Stimulated activated CD4-positive, alpha-beta T cell treated with anti-CD3 and anti-CD28 coated beads, Interleukin-4, amount 100 ng/mL, for 4 hours (primary cell): Measurements from ENCODE around the gene OSBPL3.

ENCODE experiments used
- DNase-seq, 2 experiments: peaks; one replicate each; pipeline ENCODE4 v3.0.0-alpha.2; 2020

OSBPL3 gene

GRCh38 chr7:24980534-24981170 is 674 bp upstream of the OSBPL3 start:
- peak; percentile 19 to 24 for DNase-seq

GRCh38 chr7:24979470-24979862 is 512 bp downstream of the OSBPL3 start:
- peak; percentile 66 to 74 for DNase-seq

- DNase-seq: peak in 1 of 2 experiments; percentile 3
Observed at GRCh38 chr7:24978843-24979469, 1.0 kb downstream of the OSBPL3 start.

DNA sequence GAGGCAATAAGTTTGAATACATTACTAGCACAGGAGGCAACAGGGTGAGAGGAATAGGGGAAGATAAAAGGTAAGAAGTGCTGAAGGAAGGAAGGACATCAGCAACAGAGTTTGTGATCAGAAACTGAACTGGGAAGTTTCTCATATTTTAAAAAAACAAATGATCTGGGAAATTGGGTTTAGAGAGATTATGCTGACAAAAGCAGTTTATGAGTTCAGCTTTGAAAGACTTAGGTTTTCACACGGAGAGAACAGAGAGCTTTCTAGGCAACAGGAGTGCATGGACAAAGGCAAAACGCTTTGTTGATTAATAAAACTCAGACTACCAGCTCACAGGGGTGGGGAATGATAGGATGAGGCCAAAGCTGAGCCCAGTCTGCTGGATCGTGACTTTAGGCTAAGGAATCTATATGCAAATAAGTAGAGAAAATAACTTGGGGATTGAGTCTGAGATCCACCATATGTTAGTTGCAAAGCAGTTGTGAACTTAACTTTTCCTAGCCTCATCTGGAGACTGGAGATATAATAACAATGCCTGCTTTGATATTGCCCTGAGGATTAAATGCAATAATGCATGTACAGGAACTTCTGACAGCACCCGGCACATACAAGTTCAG is 4.2 kb downstream of the OSBPL3 start:
- DNase-seq: no peak

DNA sequence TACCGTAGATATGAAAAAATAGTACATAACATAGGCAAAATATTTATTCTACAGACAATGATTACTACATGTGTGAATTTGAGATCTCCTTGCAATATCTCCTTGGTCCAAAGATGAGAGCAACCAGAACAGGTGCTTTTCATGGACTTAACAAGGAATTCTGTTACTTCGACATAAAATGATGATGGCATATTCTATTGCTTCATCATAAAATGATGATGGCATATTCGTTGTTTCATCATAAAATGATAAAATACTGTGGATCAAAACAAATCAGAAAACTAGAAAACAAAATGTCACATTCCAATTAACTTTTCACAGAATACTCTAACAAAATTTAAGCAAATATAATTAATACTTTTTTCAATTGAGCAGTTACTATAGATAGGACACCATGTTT is 4.8 kb downstream of the OSBPL3 start:
- no peak for DNase-seq

- DNase-seq: no peak
Observed at GRCh38 chr7:24974026-24974832, 5.7 kb downstream of the OSBPL3 start.

GRCh38 chr7:24972991-24973390 is 7.0 kb downstream of the OSBPL3 start:
- no peak for DNase-seq

DNA sequence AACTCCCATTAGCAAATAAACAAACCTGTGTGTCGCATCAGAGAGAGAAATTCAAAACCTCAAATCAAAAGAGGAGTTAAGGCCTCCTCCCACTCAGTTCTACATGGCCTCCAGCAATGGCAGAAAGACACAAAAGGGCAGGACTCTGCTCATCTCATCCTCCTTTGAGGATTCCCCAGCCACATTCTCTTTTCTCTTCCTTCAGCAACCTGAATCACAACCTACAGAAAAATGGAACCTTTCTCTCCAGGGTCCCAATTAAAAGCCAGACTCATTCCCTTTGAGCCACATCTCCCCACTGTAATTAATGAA is 7.9 kb downstream of the OSBPL3 start:
- no peak for DNase-seq

DNA sequence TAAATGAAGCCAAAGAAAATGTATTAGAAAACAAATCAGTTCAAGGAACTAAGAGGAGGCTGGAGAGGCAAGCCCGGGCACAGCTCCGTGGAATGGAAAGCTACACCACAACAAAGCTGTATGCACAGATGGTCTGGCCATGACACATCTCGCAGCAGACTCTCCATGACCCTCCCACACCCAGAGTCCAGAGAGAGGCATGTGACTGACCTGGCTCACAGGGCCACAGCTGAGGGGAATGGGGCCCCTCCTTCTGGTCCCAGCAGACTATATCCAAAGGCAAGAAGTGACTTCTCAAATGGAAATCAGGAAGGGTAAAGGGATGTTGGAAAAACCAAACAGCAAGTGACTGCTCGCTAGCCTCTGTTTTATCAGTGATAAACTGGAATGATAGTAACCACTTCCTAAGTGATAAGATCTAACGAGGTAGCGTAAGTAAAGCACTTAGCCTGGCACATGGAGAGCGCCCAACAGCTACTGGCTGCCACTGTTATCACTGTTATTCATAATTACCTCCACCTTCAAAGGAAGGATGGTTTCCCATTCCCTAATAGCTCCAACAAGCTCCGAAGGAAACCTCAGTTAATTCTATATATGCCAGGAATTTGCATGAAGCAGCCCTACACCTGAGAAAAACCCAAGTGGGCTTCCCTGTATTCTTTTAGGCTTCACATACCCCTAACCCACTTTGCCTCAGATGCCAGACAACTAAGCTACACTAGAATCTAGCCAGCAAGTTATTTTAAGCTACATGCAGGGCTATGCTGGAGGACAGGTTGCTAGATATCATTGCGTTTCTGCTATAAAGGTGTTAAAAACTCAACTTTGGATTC is 8.4 kb downstream of the OSBPL3 start:
- no peak for DNase-seq

DNA sequence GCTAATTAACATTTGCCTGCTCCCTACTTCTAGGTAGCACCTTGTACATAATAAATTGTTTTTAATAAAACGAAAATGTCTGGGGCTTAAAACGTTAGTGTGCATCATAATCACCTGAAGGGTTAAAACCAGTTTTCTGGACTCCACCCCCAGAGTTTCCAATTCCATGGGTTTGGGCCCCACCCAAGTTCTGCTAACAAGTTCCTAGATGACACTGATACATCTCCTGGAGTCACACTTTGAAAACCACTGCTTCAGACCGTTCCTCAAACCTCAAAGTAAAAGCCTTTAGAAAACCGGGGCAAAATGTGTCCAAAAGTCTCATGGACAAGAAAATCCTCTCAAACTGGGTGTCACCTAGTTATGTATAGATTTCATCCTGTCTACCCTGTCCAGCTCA is 9.3 kb downstream of the OSBPL3 start:
- no peak for DNase-seq

GRCh38 chr7:24968165-24968564 is 11.8 kb downstream of the OSBPL3 start:
- DNase-seq: no peak

GRCh38 chr7:24967696-24968095 is 12.3 kb downstream of the OSBPL3 start:
- no peak for DNase-seq

DNA sequence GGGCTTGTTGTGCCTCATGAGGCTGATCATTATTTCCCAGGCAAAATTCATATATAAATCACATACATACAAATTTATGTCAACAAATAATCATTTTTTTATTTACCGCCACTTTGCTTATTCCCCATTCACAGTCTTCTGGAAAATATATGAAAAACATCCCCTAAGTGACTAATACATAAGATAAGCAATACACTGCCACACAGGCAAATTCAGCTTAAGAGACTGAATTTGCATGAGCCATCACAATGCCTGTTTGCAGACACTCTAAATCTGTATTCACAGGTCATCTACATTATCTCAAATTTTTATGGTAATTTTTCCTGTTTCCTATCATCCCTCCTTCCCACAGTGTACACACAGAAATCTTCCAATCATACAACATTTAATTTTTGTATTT is 13.2 kb downstream of the OSBPL3 start:
- no peak for DNase-seq

DNA sequence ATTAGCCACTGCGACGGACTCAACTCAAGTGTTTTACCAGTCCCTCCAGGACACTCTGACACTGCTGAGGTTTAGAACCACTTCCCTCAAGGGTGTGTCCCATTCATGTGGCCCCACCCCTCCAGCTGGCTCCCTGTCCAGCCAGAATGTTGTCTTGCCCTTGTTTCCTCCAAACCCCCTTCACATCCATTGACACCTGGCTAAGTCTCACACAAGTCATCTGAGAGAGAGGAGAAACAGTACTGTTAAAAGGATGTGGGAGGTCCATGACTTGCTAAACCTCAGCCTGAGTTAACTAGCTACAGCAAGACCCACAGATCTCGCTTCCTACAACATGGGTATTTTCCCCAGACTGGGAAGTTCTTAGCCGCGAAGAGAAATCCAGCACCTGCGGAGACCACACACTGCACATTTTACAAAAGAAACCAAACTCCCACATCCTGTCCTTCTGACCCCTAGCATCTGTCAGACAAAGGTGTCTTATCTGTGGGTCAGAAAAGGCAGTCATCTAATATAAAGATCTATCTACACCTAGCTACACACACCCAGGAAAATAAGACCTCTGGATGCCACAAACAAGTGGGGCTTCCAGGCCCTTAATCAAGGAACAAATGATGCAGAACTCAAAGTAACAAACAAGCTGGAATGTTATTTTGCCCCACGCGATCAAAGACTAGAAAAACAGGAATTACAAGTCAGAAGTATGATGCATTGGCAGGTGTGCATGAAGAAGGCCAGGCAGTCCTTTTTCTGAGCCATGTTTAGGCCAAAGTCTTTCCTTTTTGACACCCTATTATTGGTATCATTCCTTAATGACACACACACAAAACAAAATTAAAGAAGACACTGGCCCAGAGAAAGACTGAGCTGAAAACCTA is 13.9 kb downstream of the OSBPL3 start:
- DNase-seq: peak; percentile 3 to 17

GRCh38 chr7:24964191-24964590 is 15.8 kb downstream of the OSBPL3 start:
- no peak for DNase-seq

DNA sequence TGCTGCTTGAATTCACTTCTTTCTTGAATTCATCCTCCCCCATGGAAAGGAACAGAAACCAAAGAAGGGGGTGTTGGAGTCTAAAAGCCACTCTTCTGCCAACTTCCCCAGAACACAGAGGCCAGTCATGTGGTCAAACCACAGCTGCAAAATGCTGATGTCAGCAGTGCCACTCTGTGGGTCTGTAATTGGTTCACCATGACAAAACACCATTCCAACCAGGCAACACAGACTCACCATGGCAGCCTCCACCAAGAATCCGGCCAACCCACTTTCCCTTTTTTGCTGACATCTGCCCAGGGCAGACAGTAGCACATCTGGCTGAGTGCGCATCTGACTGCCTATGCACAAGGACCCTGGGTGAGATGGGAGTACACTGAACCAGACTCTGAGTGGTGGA is 16.8 kb downstream of the OSBPL3 start:
- no peak for DNase-seq

DNA sequence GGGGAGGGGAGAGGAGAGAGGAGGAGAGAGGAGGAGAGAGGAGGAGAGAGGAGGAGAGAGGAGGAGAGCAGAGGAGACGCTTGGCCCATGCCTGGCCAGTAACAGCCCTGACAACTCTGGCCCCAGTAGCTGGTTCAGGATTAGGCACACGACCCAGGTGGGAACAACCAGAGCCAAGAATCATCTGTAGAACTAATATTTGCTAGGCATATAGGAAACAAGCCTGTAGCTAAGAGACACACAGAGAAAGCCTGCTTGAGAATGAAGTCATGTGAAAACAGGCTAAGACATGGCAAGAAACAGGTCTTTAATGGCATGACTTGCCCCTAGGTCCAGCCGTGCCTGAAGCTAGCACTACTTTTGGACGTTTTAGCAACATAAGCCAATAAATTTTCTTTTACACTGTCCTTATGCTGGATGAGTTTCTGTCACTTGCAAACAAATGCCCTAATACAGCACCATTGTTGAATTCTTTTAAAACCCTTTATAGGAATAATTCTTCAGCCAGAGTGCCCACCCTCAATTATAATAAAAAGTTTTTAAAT is 17.5 kb downstream of the OSBPL3 start:
- no peak for DNase-seq

GRCh38 chr7:24959735-24960485 is 20.1 kb downstream of the OSBPL3 start:
- DNase-seq: no peak

GRCh38 chr7:24958399-24958798 is 21.6 kb downstream of the OSBPL3 start:
- DNase-seq: no peak

- DNase-seq: no peak
Observed at GRCh38 chr7:24956021-24956420, 24.0 kb downstream of the OSBPL3 start.

DNA sequence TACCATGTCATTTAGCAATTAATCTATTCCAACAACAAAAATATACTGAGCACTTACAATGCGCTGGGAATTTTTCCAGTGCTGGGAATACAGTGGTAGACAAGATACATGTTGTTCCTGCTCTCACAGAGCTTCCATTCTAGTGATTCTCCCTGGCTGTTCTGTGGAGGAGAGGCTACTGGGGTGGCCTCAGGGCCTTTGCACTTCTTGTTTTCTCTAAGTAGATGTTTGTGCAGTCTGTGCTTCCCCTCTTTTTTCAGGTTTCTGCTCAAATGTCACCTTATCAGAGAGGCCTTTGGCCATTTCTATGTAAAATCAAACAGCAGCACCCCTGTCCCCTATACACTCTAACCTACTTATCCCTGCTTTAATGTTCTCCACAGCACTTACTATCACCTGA is 24.7 kb downstream of the OSBPL3 start:
- DNase-seq: no peak
